Transverse colon (tissue), 3 donors: Measurements from ENCODE around the gene GLRX3.

Experiments
- CTCF ChIP-seq, 5 experiments: fragments of 200-600 bp in 3 of 5; fragments of 450-650 bp in 2 of 5; sonication (generic) in 3 of 5; IDR thresholded peaks; 1 replicate in 2 of 5; 2 replicates in 3 of 5; pipeline ENCODE4 v1.5.1; 2016 to 2017; ENCODE audit warnings: antibody characterized with exemption in 5 of 5, inconsistent platforms in 3 of 5, mild to moderate bottlenecking in 2 of 5, moderate library complexity in 1 of 5
- POLR2A ChIP-seq: fragments of 450-650 bp; IDR thresholded peaks from one replicate; pipeline ENCODE4 v1.6.1; 2016; ENCODE audit warnings: antibody characterized with exemption, mild to moderate bottlenecking, moderate library complexity

DNA sequence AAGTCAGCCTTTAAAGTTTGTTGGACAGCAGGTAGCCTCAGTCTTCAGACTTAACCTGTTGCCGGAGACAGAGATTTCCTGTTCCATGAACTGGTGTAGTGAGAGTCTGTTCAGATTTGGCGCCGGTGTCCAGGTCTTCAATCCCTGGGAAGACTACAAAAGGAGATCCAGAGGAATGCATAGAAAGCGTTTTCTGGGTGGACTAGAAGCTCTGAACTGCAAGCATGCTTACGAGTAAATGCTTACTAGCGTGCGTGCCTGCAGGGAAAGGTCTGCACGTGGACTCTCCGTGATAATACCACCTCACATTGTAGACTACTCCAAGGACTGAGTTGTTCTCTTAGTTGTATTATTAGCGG is 878 bp downstream of the GLRX3 start:
- TF ChIP-seq POLR2A (no peak), CTCF (IDR thresholded peaks at IDR 0.05) (no peak)
